ENCODE results near the gene CAMK2A. TPM values are rescaled to one million over a fixed set of nuclear protein-coding genes. Genes with fewer than 3 reads are reported as not detected.
"Not testable (repeated sequence)": the region's sequence is repeated elsewhere in the genome, so short reads cannot be mapped to it uniquely, and the experiment has no call there.

The CAMK2A gene
- total RNA-seq, 1 donor from 2014 or later, result 16.7 TPM

DNA sequence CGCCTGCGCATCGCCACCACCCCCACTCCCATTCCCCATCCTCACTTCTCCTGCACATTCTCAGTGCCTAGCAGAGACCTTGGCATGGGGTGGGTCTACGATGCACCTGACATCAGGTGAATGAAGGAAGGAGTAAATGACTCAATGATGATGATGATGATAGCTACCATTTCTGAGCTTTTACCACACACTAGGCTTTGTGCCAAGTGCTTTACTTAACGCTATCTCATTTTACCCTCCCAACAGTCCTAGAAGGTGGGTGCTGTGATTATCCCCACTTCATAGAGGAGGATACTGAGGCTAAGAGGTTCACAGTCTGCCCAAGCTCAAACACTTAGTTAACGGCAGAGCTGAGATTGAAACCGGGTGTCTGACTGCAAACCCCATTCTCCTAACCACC, 27.1 kb downstream of the CAMK2A start:
- FAIRE-seq (no peak), DNase-seq (ENCODE audit: low spot score in 2 of 2) (no peak)

DNA sequence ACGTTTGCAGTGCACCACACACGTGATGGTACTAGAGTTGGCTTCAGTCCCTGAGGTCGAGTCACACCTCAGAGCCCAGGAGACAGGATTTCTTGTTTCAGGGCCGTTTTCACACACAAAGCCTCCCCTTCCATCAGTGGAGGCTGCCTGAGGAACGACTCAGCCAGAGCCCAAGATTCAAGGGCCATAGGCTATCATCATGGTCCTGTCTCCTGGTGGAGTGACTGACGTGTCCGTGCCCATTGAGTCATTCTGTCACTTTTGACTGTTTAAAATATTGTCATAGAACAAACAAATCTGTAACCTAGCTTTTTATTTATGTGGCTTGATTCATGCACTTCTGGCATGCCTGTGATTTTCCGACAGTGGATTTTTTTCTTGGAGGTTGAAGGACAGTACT, 28.3 kb downstream of the CAMK2A start:
- DNase-seq (ENCODE audit: low spot score in 2 of 2), result no peak
- FAIRE-seq, result no peak

DNA sequence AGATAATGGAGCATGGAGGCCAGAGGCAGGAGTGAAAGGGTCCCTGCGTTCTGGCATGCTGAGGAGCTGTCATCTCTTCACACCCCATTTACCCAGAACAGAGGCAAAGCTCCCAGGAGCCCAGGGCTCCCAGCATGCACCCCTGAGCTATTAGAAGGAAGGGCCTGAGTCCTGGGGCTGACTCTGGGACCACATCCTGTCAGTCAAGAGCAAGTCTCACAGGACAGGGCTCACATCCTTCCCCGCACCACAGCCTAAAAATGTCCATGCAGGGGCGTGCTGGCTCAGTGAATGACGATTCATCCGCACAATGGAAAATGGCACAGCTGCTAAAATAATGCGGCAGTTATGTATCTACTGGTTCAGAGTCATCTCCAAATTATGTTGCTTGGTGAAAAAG, 31.4 kb downstream of the CAMK2A start:
- FAIRE-seq, result no peak
- DNase-seq (ENCODE audit: low spot score in 2 of 2), result no peak

DNA sequence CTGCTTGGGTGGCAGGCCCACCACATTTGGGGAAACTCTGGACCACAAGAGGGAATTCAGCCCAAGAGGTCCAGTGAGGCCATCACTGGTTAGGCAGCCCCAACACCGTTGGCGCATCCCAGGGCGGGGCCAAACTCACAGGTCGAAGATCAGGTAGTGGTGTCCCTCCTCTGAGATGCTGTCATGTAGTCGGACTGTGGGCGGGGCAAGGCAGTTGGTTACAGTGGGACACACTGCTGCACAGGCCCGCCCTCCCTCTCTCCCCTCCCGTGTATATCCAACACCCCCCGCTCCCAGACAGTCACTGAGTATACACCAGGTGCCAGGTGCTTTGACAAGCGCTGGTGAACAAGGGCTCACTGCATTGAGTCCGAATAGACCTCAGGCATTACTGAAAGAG, 32.1 kb downstream of the CAMK2A start:
- FAIRE-seq (no peak), DNase-seq (ENCODE audit: low spot score in 2 of 2) (no peak)

DNA sequence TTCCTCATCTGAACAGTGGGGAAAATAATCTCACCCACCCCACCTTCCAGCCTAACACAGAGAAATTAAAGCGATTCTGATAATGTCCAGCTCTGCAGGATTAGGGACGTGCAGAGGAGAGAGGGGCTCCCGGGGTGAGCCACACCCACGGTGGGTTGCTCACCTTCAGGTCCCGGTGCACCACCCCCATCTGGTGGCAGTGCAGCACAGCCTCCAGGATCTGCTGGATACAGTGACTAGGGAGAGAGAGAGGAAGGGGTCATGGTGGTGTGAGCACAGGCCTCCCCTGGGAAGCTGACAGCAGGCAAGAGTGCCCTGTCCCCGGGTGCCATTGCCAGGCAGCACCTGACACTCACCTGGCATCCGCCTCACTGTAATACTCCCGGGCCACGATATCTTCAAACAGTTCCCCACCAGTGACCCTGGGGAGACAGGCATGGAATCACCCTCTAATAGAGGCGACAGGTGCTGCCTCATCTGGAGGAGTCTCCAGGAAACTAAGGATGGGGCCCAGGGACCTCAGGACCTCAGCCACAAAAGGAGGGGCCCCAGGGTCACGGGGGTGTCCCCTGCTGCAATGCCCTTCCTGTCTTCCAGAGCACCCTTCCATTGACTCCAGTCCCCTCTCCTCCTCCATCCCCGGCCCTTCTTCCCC, 33.0 kb downstream of the CAMK2A start:
- no peak for DNase-seq (ENCODE audit: low spot score in 2 of 2)
- no peak for FAIRE-seq

DNA sequence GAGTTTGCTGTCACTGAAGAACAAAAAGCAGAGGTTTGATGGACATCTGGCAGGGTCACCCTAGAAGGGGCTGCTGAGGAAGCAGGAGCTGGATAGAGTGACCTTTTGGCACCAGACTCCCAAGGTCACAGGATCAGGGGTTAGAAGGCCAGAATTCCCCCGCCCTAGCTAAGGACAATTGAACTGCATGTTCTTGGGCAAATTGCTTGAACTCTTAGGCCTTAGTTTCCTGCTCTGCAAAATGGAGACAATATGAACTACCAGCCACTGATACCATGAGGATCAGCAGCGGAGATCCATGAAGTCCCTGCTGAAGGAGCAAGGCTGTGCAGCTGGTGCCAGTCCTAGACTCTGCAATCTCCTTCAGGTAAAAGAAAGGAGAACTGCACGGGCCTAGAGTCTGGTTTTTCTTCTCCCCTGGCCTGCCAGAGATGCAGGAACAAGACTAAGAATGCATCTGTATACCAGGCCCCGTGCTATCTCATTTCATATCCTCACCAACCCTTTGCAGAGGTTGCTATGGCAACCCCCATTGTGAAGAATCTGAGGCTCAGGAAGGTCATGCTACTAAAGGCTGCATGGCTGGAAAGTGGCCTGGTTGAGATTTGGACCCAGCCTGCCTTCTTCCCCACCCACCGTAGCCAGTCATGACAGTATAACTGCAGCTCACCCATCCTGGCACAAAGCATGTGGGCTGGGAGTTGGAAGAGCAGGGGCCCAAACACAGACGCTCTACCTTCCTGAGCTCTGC, 33.7 kb downstream of the CAMK2A start:
- FAIRE-seq (no peak), DNase-seq (ENCODE audit: low spot score in 2 of 2) (no peak)

DNA sequence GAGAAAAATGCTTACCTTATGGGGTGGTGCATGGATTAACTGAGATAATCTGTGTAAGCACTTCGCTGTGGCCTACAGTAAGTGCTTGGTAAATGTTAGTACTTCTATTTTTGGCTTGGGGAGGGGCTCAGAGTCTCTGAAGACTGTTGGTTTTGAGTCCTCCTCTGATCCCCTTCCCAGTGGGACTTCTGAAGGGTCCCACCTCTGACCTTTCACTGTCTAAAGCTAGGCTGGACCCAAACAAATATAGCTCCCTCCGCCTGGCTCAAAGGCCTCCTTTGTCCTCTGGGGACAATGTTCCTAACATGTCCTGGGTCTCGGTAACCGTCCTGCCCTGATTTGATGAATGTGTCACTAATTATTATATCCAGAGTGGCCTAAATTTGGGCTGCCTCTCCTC, 34.8 kb downstream of the CAMK2A start:
- DNase-seq (ENCODE audit: low spot score in 2 of 2) (no peak), FAIRE-seq (no peak)

DNA sequence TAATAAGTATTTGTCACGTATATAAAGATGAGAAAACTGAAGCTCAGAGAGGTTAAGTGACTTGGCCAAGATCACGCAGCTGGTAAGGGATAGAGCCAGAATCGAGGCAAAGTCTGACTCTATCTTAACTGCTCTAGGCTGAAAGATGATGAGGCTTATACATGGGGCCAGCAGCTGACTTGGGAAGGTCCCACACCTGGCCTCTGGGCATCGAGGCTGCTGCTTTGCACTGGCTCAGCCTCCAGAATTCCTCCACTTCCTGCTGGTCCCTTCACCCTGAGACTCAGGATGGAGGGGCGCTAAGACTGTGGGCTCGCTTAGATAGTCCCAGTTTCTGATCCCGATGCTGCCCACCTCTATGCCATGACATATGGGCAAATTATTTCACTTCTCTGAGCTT, 35.2 kb downstream of the CAMK2A start:
- DNase-seq (ENCODE audit: low spot score in 2 of 2), result no peak
- FAIRE-seq, result no peak

DNA sequence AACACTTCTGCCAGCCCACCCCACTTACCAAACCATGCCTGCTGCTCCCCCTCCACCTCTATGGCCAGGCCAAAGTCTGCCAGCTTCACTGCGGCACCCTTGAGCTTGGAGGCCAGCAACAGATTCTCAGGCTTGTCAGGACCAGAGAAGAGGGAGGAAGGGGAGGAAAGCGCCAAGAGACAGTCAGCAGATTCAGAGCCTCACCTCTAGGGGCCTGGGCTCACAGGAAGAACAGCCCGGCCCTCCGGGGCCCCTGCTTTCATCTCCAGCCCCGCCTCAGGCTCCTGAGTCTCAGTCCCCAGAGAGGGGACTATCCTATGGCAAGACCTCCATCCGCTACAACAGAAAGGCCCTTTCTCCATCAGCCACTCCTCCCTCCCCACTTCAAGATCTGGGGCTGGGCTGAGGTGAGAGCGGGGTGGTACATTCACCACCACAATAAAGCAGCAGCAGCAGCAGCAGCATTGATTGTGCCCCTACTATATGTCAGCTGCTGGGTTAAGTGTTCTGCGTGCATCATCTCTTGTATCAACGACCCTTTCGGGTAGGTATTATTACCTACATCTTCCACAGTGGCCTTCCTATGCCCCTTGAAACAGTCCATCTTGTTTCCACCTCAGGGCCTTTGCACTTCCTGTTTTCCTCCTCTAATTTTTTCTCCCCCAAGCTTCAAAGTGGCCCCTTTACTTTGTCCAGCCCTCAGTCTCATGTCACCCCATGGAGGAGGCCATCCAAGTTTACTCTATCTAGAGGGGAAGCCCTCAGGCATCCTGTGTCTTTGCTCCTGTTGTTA, 36.0 kb downstream of the CAMK2A start:
- FAIRE-seq (no peak), DNase-seq (ENCODE audit: low spot score in 2 of 2) (no peak)

DNA sequence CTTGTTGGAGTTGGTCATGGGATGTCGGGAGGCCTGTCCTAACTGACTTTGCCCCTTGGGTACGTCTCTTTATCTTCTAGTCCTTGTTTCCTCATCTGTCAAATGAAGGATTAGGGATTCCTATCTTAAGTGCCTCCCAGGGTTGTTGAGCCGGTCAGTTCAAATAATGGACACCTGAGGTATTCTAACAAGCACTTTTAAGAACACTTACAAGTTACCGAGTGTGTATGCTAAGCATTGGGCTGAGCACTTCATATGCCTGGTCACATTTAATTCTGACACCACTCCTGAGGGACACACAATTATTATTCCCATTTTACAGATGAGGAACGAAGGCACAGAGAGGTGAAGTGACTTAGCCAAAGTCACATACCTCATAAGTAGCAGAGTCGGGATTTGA, 37.1 kb downstream of the CAMK2A start:
- FAIRE-seq (no peak), DNase-seq (ENCODE audit: low spot score in 2 of 2) (no peak)

DNA sequence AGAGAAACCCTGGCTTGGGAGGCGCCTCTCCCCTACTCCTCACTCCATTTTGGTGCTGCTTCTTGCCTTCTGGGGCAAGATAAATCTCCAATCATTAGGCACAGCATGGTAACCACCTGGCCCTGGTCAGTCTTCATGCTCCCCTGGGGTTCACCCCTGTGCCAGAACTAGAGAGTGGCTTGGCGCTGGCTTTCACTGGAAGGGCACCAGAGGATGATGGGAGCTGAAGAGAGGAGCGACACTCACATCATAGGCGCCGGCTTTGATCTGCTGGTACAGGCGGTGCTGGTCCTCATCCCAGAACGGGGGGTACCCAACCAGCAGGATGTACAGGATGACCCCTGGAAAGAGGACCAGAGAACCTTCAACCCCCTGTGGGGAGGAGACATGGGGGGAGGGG, 38.1 kb downstream of the CAMK2A start:
- DNase-seq (ENCODE audit: low spot score in 2 of 2), result no peak
- FAIRE-seq, result no peak

DNA sequence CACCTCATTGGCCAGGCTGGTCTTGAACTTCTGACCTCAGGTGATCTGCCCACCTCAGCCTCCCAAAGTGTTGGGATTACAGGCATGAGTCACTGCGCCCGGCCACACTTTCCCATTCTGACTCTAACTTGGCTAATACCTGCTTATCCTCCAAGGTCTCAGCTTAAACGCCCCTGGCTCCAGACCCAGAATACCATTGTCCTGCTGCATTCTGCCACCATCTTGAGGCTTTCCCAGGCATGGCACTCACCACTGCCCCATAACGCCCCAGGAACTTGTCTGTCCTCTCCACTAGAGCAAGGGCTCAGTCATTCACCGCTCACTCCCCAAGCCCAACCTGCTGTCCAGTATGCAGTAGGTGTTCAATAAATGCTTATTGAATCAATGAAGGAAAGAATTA, 39.8 kb downstream of the CAMK2A start:
- FAIRE-seq (no peak), DNase-seq (ENCODE audit: low spot score in 2 of 2) (no peak)

DNA sequence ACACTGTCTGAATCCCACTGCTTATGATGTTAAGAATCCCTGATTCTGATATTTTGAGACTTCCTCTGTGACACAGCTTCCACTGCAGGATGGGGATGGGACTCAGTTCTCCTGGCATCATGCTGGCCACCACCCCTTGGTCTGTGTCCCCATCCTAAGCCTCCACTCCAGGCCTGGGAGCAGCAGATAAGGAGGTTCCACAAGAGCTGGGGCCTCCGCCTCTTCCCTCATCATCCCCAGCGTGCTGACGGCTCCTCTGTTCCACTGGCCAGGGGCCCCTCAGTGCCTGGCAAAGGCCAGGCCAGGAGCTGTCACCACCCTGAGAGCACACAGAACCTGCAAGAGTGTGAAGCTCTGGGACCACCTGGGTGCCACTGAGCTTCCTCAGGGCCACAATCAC, 40.6 kb downstream of the CAMK2A start:
- DNase-seq (ENCODE audit: low spot score in 2 of 2), result no peak
- FAIRE-seq, result no peak

DNA sequence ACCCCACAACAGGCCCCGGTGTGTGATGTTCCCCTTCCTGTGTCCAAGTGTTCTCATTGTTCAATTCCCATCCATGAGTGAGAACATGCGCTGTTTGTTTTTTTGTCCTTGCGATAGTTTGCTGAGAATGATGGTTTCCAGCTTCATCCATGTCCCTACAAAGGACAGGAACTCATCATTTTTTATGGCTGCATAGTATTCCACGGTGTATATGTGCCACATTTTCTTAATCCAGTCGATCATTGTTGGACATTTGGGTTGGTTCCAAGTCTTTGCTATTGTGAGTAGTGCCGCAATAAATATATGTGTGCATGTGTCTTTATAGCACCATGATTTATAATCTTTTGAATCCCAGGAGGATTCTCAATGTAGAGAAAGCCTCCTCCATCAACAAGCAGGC, 41.1 kb downstream of the CAMK2A start:
- not testable (repeated sequence) for FAIRE-seq; DNase-seq (ENCODE audit: low spot score in 2 of 2)

DNA sequence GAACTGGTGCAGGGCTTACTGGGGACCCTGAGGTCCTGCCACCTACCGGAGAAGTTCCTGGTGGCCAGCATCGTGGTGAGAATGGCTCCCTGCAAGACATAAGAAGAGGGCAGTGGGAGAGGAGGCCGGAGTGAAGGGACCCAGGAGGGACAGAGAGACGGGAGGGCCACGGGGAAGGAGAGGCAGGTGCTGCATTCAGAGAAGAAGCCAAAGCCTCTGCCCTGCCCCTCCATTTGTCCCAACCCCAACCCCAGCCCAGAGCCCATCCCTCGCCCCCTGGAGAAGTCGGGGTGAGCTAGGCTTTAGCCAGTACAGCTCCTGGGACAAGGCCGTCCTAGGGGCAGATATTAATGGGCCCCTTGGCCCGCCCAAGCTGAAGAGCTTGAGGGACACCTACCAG, 41.8 kb downstream of the CAMK2A start:
- DNase-seq (ENCODE audit: low spot score in 2 of 2) (no peak), FAIRE-seq (no peak)

DNA sequence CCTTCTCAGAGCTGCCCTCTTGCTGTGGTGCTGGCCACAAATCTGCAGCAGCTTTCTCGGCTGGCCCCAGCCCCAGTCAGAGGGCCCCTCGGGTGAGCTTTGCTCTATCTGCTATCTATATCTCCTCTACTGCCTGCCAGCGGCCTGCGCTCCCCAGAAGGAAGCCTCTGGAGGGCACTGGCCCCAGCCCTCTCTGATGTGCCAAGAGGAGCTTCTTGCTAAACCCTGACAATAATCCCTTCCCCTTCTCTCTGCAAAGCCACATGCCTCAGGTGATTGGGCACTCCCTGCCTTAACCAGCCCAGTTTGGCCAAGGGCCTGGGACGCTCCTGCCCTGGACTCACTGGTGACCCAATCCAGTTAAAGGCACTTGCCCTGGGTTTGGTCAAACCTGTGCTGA, 42.7 kb downstream of the CAMK2A start:
- DNase-seq (ENCODE audit: low spot score in 2 of 2) (no peak), FAIRE-seq (no peak)

DNA sequence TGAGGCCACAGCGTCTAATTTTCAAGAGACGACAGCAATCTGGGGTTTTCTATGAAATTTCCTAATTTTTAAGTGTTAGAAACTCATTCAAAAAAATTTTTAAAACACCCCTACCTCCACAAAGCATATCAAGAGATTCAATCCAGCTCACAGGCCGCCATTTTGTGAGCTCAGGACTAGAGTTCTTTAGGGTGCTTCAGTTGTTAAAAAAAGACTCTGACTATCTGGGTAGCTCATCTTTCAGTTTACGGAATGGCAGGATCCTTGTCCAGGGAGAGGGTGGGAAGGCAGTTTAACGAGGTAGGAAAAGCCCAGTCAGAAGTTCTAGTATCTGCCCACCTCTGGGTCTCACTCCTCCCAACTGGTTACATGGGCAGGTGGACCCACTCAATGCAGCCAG, 43.1 kb downstream of the CAMK2A start:
- DNase-seq (ENCODE audit: low spot score in 2 of 2), result no peak
- FAIRE-seq, result no peak

DNA sequence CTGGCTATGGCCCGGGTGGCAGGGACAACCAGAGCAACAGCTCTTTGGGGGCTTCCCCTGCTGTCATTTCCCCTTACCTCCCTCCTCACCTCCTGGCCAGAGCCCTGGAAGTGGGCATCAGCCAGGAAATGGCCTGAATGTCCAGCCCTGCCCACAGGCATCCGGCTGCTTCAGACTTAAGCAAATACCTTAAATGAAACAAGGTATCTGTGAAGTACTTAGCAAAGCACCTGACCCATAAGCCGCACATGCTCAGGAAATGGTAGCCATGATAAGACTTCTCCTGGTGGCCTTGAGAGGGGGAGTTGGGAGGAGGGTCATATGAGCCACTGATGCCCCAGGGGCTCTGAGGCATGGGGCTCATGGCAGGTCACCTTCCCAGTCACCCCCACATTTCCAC, 43.8 kb downstream of the CAMK2A start:
- no peak for DNase-seq (ENCODE audit: low spot score in 2 of 2)
- FAIRE-seq, result no peak

DNA sequence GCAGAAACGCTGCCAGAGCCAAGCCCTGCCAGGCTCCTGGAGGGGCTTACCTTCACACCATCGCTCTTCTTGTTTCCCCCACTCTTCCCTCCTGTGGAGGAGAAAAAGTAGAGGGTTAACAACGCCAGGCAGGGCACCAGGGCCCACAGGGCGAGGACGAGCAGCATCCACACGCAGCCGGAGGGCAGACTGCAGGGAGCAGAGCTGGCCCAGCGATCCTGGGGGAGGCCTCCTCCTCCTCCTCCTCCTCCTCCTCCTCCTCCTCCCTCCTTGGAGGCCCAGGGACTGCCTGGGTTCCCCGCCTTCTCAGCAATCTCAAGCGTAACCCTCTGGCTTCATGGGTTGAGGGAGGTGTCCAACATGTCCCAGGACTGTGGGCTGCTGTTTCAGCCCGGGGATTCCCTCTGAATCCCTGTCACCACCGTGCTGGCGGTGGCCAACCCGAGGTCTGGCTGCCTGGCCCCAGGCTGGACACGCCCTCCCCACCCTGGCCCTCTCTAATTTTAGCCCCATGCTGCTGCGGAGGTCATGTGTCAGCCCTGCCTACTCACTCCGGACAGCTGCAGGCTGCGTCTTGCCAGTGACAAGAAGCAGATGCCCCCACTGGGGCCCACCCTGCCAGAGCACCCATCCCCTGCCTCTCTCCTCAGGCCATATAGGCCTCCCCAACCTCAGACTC, 44.3 kb downstream of the CAMK2A start:
- peak in 1 of 2 donors; percentile 51 for DNase-seq (ENCODE audit: low spot score in 2 of 2)
- FAIRE-seq, result no peak

DNA sequence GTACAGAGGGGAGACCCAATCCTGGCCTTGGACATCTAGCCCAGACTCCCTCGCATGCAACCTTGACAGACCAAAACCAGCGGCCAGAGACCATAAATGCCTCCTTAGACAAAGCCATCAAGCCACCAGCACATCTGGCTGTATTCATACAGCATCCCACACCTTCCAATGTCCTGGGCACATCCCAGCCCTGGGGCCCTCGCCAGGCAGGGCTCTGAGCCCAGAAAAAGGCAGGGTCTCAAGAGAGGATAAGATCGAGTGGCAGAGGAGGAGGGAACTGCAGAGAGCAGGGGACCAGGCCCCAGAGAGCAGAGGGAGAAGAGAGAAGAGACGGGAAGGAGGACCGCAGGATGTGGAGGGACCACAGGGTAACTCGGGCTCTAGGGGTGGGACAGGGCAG, 45.4 kb downstream of the CAMK2A start:
- FAIRE-seq, result no peak
- DNase-seq (ENCODE audit: low spot score in 2 of 2), result no peak

DNA sequence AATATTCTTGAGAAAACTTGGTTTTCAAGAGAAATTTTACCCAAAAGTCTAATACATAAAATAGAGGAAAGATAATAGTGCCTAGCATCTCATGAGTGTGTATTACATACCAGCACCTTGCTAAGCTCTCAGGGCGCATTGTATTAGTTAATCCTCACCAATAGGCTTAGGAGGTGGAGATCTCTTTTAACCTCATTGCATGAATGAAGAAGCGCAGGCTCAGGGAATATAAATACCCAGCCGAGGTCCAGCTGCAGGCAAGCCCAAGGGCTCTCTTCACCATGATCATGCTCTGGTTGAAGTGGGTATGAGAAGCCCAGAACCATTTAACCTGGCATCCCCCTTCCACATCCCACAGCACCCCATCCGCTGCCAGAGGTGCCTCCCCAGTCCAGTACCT, 46.0 kb downstream of the CAMK2A start:
- FAIRE-seq (no peak), DNase-seq (ENCODE audit: low spot score in 2 of 2) (no peak)
